Measurements from ENCODE around the gene USP1. TPM values are rescaled to one million over a fixed set of nuclear protein-coding genes. Genes with fewer than 3 reads are reported as not detected.

The USP1 gene
- total and polyA plus RNA-seq, 10 of the 15 experiments (the other 5 are each of a cell fraction or from before 2014, with no cell fraction given), result 25.6 to 77.9 (median 48.1) TPM

GRCh38 chr1:62439652-62440371, 3.0 kb downstream of the USP1 start:
- SMC1A ChIA-PET (ENCODE audit: uncharacterized antibody, unreplicated experiment), result interaction anchor here (0.8 to 2.2 kb wide), 7 partner anchors 10 to 371 kb away, joined by 3 to 20 read pairs (median 6); partner anchors contain the start of gene DOCK7
- intact Hi-C loops (cut with micrococcal nuclease; ENCODE audit: unreplicated experiment), result loop anchor here (5.0 kb wide), 3 partner anchors 182 to 347 kb away; no protein-coding TSS in a partner anchor
- H3K79me2 ChIP-seq (ENCODE audit: control insufficient read depth, insufficient read depth, low read length), result peaks cover 77% of the 10 kb centered on the region
- no peaks in the 10 kb centered on the region for H3K9me3 ChIP-seq (replicated peaks; ENCODE audit: control insufficient read depth, insufficient read depth, low read length)
- H3K27me3 ChIP-seq (replicated peaks in 1 of 2; ENCODE audit: control insufficient read depth in 2 of 2, insufficient read depth in 2 of 2, low read length in 1 of 2), result no peaks in the 10 kb centered on the region
- H2AFZ ChIP-seq (ENCODE audit: control insufficient read depth, low read depth, low read length), result no peak overlapping the region
- CTCF ChIA-PET, result interaction anchor here (0.6 to 3.0 kb wide), 4 partner anchors 11 to 559 kb away, joined by 3 to 12 read pairs (median 4); no protein-coding TSS in a partner anchor
- peak overlapping the region; percentile 88 for H3K4me3 ChIP-seq
- no TSS peak for BruUV-seq (replicated peaks)
- ATAC-seq (peak; percentile 34), FAIRE-seq (no peak), DNase-seq (ENCODE audit: low read depth, low spot score) (peak; percentile 32)
- RAD21 ChIA-PET (ENCODE audit: unreplicated experiment), result interaction anchor here (0.9 to 2.3 kb wide), 4 partner anchors 68 to 346 kb away, joined by 3 to 7 read pairs (median 4); no protein-coding TSS in a partner anchor
- H3K27ac ChIP-seq (ENCODE audit: control insufficient read depth, insufficient read depth), result peak overlapping the region; percentile 95
- in situ Hi-C loops (cut with MboI), result no loop called here
- peaks cover 0 to 9% of the 10 kb centered on the region in 2 experiments; a peak in 2 of 4 replicates for H3K36me3 ChIP-seq (ENCODE audit: control insufficient read depth in 2 of 2, insufficient read depth in 2 of 2, low read length in 1 of 2)
- no peaks in the 10 kb centered on the region for H4K20me1 ChIP-seq (ENCODE audit: control insufficient read depth, insufficient read depth)
- 0% methylated on average over 4 of the region's 4 CpGs for WGBS (ENCODE audit: insufficient coverage, insufficient replicate concordance, low lambda C conversion rate, missing lambda C conversion rate)
- TF ChIP-seq MLLT1 (IDR thresholded peaks at IDR 0.05) (no peak), NFXL1 (IDR thresholded peaks at IDR 0.05; ENCODE audit: borderline replicate concordance) (no peak), POLR2AphosphoS2 (IDR thresholded peaks at IDR 0.05; ENCODE audit: low read depth, low read length) (no peak), TAF1 (IDR thresholded peaks at IDR 0.05; ENCODE audit: borderline replicate concordance, low read depth, low read length) (no peak), SMAD5 (IDR thresholded peaks at IDR 0.05; ENCODE audit: low read depth) (no peak), RBBP5 (conservative IDR thresholded peaks at IDR 0.05) (no peak), KDM1A (IDR thresholded peaks at IDR 0.05; ENCODE audit: borderline replicate concordance) (no peak), JUNB (IDR thresholded peaks at IDR 0.05) (peak; percentile 45; the same call in 1 of the 2 replicates), DPF2 (IDR thresholded peaks at IDR 0.05) (no peak), IRF5 (IDR thresholded peaks at IDR 0.05; ENCODE audit: borderline replicate concordance) (no peak), NFIC (IDR thresholded peaks at IDR 0.05; ENCODE audit: low read depth, low read length) (0 out of 2 replicates have a peak, but pooled peaks have one; percentile 21), IRF4 (IDR thresholded peaks at IDR 0.05; ENCODE audit: low read depth, low read length) (peak; percentile 48; the same call in 1 of the 2 replicates), RCOR1 (conservative IDR thresholded peaks at IDR 0.05; ENCODE audit: low read depth, low read length) (no peak)
- TF ChIP-seq, protein P1, sequence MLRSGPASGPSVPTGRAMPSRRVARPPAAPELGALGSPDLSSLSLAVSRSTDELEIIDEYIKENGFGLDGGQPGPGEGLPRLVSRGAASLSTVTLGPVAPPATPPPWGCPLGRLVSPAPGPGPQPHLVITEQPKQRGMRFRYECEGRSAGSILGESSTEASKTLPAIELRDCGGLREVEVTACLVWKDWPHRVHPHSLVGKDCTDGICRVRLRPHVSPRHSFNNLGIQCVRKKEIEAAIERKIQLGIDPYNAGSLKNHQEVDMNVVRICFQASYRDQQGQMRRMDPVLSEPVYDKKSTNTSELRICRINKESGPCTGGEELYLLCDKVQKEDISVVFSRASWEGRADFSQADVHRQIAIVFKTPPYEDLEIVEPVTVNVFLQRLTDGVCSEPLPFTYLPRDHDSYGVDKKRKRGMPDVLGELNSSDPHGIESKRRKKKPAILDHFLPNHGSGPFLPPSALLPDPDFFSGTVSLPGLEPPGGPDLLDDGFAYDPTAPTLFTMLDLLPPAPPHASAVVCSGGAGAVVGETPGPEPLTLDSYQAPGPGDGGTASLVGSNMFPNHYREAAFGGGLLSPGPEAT (IDR thresholded peaks at IDR 0.05; ENCODE audit: low read depth), result no peak
- TF ChIP-seq, protein P2, sequence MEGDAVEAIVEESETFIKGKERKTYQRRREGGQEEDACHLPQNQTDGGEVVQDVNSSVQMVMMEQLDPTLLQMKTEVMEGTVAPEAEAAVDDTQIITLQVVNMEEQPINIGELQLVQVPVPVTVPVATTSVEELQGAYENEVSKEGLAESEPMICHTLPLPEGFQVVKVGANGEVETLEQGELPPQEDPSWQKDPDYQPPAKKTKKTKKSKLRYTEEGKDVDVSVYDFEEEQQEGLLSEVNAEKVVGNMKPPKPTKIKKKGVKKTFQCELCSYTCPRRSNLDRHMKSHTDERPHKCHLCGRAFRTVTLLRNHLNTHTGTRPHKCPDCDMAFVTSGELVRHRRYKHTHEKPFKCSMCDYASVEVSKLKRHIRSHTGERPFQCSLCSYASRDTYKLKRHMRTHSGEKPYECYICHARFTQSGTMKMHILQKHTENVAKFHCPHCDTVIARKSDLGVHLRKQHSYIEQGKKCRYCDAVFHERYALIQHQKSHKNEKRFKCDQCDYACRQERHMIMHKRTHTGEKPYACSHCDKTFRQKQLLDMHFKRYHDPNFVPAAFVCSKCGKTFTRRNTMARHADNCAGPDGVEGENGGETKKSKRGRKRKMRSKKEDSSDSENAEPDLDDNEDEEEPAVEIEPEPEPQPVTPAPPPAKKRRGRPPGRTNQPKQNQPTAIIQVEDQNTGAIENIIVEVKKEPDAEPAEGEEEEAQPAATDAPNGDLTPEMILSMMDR (IDR thresholded peaks at IDR 0.05 in 2 of 3, conservative IDR thresholded peaks at IDR 0.05 in 1 of 3; ENCODE audit: control insufficient read depth in 2 of 3, extremely low read depth in 1 of 3, insufficient read depth in 1 of 3, low read depth in 3 of 3, low read length in 3 of 3), result 0 out of 6 replicates have a peak, but pooled peaks of 1 of the 3 experiments have one; percentile 10
- peak overlapping the region; percentile 72 for H3K4me2 ChIP-seq (ENCODE audit: control insufficient read depth, insufficient read depth)
- peak overlapping the region; percentile 89 for H3K9ac ChIP-seq (ENCODE audit: control insufficient read depth, insufficient read depth, low read length)
- POLR2A ChIA-PET, result interaction anchor here (0.6 to 1.4 kb wide), 4 partner anchors 10 to 1162 kb away, joined by 3 to 7 read pairs (median 4); no protein-coding TSS in a partner anchor
- H3K4me1 ChIP-seq (ENCODE audit: control insufficient read depth, insufficient read depth, low read length), result no peaks in the 10 kb centered on the region
